GM18502 (cell line): Measurements from ENCODE around the gene SHISA5.
"Not testable (repeated sequence)": the region's sequence is repeated elsewhere in the genome, so short reads cannot be mapped to it uniquely, and the experiment has no call there.

ENCODE experiments used
- ATAC-seq: cut with Tn5 transposase; IDR thresholded peaks from one replicate; pipeline ENCODE4 v1.9.1; 2021; ENCODE audit warnings: mild to moderate bottlenecking; ENCODE audit not compliant: unreplicated experiment, poor library complexity

Gene SHISA5

GRCh38 chr3:48524970-48525369 lies 21.0 kb upstream of the SHISA5 start:
- no peak for ATAC-seq

- no peak for ATAC-seq
Measured at GRCh38 chr3:48521635-48522034, 17.7 kb upstream of the SHISA5 start.

GRCh38 chr3:48519277-48519643 lies 15.3 kb upstream of the SHISA5 start:
- ATAC-seq = no peak

DNA sequence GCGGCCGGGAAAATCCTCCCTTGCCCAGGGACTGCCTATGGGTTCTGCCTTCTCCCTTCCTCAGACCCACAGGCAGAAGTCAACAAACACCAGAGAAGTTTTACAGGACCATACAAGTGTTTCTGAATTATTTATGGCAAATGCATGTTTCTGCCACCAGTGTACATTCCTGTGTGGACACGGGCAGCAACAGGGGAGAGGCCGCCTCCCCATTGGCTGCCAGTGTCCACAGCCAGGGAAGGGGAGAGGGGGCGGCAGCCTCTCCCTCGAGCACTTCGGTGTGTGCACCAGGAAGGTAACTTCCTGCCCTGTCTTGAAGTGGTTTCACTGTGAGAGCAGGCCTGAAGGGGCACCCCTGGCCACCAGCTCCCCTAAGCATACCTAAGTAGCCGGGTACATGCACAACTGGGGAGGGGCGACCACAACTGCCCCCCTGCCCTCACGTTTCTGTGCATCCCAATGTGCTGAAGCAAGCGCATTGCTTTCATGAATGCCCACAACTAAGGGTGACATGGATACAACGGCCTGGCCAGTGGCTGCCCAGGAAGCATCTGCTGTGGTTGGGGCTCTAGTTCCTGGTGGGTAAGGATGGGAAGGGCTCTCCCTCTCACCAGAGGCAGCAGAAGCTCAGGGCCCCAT lies 14.8 kb upstream of the SHISA5 start:
- ATAC-seq = no peak

- ATAC-seq = no peak
Measured at GRCh38 chr3:48518069-48518468, 14.1 kb upstream of the SHISA5 start.

DNA sequence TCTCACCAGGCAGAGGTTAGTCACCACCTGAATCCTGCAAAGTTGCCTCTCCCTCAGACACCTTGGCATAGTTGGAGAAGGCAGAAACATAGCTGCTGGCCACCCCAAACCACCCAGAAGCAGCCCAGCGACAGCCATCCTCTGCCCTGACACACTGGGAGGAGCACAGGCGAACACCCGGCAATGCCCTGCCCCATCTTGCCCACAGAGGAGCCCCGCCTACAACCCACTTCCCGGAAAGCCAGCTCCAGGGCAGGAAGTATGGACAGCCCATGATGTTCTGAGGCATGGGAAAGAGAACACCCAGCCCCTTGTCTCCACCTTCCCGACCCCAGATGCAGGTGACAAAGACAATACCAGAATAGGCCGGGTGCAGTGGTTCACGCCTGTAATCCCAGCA lies 12.6 kb upstream of the SHISA5 start:
- no peak for ATAC-seq

DNA sequence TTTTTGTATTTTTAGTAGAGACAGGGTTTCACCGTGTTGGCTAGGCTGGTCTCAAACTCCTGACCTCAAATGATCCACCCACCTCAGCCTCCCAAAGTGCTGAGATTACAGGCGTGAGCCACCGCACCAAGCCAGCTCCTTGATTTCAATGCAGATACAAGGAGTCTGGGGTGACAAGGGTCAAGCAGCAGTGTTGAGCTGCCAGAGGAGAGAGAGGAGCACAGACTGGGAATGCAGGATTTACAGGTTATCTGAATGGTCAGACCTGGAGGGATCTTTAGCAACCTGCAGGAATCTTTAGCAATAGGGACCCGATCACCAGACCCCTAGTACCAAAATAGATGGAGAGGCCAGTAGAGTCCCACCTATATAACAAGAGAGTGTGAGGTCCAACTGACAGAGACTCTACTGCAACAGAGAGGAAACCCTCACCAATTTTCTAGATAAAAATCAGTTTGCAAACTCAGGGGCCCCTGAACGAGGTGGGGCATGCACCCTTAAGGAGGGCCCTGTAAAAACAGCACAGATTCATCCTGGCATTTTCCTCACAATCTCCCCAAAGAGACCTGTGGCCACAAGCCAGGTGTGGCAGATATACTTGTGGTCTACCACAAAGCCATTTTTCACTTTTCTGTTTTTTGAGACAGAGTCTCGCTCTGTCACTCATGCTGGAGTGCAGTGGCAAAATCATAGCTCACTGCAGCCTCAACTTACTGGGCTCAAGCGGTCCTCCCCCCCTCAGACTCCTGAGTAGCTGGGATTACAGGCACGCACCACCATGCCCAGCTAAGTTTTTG lies 10.7 kb upstream of the SHISA5 start:
- ATAC-seq = no peak

DNA sequence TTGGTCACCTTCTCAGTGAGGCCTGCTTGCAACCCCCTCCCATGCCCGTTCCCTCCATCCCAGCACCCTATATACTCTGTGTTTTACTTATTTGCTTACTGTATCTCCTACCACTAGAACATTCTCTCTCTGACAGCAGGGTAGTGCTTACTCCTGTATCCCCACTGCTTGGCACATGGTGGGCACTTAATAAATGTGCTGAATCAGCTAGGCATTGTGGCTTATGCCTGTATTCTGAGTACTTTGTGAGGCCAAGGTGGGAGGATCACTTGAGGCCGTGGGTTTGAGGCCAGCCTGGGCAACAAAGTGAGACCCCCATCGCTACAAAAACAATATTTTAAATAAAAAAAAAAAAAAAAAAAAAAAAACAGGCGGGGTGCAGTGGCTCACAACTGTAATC lies 7.6 kb upstream of the SHISA5 start:
- no peak for ATAC-seq

- ATAC-seq = no peak
Measured at GRCh38 chr3:48507256-48508061, 3.5 kb upstream of the SHISA5 start.

DNA sequence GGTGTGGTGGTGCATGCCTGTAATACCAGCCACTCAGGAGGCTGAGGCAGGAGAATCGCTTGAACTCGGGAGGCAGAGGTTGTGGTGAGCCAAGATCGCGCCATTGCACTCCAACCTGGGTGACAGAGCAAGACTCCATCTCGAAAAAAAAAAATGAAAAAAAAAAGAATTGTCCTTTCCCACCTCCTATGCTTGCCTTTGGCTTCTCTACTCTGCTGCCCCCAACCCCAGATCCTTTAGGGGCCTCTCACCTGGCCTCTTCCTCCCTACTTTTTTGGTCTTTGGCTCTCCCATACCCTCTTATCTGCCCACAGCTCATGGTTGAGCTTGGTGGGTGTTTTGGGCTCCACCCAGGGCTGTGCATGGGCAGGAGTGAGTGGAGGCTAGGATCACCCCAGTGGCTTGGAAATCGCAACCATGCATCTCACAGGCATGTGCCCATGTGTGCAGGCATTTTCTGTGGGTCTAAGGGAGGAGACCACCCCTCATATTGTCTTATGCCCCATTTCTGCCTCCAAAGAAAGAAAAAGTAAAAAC lies 2.1 kb upstream of the SHISA5 start:
- no peak for ATAC-seq

DNA sequence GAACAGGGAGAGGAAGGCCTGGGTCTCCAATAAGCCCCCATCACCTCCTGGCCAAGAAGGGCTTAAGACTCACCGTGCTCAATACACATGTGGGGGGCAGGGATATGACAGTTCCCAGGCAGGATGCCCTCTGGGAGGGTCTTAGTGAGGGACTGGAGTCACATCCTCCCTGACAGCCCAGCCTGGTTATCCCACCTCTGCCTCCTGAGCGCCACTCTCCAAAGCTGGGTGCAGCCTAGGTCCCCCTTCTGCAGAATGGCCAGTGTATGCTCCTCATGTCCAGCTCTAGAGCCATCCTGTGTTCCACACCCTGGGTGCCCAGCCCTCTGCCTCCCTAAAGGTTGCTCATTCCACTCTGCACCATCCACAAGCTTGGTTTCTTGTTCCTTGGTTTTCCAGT lies 1.2 kb upstream of the SHISA5 start:
- ATAC-seq = no peak

GRCh38 chr3:48503401-48504050 lies 448 bp downstream of the SHISA5 start:
- no peak for ATAC-seq

GRCh38 chr3:48502728-48503168 lies 1.2 kb downstream of the SHISA5 start:
- no peak for ATAC-seq

GRCh38 chr3:48502121-48502520 lies 1.9 kb downstream of the SHISA5 start:
- no peak for ATAC-seq

GRCh38 chr3:48501196-48501595 lies 2.8 kb downstream of the SHISA5 start:
- no peak for ATAC-seq

DNA sequence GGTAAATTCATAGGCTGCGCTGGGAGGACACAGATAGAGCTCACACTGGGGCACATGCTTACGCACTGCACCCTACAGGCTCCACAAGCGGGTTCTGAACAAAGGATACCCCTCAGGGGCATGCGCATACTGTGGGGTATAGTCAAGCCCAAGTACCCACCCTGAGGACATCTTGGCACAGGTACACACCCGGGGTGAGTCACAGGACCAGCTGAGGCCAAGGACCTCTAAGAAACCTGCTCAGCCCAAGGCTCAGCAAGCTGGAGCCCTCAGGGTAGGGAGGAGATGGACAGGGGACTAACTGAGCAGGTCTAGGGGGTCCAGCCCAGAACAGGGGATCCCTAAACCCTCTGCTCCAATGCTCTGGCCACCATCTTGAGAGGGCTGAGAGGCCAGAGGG lies 3.3 kb downstream of the SHISA5 start:
- ATAC-seq = no peak

GRCh38 chr3:48493203-48493501 lies 10.8 kb downstream of the SHISA5 start:
- no peak for ATAC-seq

DNA sequence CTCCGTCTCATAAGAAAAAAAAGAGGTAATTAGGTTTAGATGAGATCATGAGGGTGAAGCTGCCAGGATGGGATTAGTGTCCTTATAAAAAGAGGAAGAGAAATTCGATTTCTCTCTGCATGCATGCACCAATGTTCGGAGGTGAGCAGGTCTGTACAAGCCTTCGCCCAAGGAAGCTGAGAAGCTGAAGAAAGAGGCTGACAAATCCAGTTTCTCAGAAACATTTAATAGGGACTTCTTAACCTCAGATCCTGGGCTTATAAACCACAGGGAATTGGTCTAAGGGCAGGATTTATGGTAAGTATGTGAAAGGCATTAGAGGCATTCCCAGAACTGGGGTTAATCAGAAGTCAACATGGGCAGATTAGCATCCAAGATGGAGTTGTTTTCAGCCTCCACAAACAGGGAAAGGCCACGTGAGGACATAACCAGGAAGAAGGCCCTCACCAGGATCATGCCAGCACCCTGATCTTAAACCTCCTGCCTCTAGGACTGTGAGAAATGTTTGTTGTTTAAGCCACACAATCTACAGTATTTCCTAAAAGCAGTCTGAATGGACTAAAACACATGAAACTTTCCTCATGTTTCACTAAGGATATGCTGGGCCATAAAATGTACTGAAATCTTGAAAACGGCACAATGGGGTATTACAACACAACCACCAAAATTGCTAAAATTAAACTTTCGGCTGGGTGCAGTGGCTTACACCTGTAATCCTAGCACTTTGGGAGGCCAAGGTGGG lies 11.3 kb downstream of the SHISA5 start:
- ATAC-seq = no peak

- ATAC-seq = no peak
Measured at GRCh38 chr3:48486952-48487351, 17.0 kb downstream of the SHISA5 start.

- ATAC-seq = not testable (repeated sequence)
Measured at GRCh38 chr3:48482822-48483221, 21.2 kb downstream of the SHISA5 start.
